ENCODE data around the gene RFTN1.
"Not testable (repeated sequence)": the region's sequence is repeated elsewhere in the genome, so short reads cannot be mapped to it uniquely, and the experiment has no call there.

RFTN1 gene

GRCh38 chr3:16313886-16314645 is 199.4 kb downstream of the RFTN1 start:
- in situ Hi-C loops (cut with MboI; ENCODE audit: low sequenced_read_pairs), result no loop called here

GRCh38 chr3:16311960-16312451 is 201.5 kb downstream of the RFTN1 start:
- in situ Hi-C loops (cut with MboI; ENCODE audit: low sequenced_read_pairs), result no loop called here

DNA sequence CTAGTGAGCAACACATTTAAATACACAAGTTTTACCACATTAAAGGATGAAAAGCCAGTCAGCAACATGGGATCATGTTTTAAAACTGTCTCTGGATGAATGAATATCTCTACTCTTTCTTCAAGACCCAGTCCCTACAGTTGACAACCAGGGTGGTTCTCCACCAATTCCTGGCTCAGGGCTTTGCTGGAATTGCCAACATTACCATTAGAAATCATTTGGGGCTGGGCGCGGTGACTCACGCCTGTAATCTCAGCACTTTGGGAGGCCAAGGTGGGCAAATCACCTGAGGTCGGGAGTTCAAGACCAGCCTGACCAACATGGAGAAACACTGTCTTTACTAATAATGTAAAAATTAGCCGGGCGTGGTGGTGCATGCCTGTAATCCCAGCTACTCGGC is 203.0 kb downstream of the RFTN1 start:
- in situ Hi-C loops (cut with MboI; ENCODE audit: low sequenced_read_pairs), result not testable (repeated sequence)

DNA sequence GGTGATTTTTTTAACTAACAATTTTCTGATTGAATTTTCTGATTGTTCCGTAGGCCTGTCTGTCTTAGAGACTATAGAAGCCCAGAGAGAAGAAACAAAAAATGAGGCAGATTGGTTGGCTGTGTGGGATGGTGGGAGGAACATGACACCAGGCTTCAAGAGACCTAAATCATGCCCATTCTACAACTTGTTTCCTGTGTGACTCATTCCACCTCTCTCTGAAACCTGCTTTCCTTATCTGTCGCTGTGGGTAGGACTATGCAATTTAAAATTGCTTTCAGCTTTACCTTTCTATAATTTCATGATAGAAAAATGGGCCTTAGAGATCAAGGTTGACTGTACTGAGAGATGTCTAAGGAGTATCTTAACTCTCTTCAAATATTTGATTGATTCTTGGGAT is 203.9 kb downstream of the RFTN1 start:
- in situ Hi-C loops (cut with MboI; ENCODE audit: low sequenced_read_pairs), result no loop called here

DNA sequence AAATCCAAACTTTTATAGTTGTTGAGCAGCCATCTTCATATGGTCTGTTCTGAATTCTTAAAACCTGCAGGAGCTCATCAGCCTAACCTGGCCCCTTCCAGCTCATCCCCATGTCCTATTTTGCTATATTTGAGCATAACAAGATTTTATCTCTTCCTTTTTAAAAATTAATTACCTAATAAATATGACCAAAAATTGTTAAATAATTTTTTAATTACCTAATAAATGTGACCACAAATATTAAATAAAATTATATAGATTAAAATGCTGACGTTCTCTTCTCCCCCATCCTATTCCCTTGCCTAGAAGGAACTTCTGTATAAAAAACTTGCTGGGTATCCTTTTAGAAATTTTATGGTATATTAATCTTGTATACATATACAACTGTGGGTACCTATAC is 204.8 kb downstream of the RFTN1 start:
- in situ Hi-C loops (cut with MboI; ENCODE audit: low sequenced_read_pairs), result no loop called here

- in situ Hi-C loops (cut with MboI; ENCODE audit: low sequenced_read_pairs), result no loop called here
Measured at GRCh38 chr3:16307832-16308531, 205.5 kb downstream of the RFTN1 start.

GRCh38 chr3:16305111-16305541 is 208.4 kb downstream of the RFTN1 start:
- in situ Hi-C loops (cut with MboI; ENCODE audit: low sequenced_read_pairs), result no loop called here

DNA sequence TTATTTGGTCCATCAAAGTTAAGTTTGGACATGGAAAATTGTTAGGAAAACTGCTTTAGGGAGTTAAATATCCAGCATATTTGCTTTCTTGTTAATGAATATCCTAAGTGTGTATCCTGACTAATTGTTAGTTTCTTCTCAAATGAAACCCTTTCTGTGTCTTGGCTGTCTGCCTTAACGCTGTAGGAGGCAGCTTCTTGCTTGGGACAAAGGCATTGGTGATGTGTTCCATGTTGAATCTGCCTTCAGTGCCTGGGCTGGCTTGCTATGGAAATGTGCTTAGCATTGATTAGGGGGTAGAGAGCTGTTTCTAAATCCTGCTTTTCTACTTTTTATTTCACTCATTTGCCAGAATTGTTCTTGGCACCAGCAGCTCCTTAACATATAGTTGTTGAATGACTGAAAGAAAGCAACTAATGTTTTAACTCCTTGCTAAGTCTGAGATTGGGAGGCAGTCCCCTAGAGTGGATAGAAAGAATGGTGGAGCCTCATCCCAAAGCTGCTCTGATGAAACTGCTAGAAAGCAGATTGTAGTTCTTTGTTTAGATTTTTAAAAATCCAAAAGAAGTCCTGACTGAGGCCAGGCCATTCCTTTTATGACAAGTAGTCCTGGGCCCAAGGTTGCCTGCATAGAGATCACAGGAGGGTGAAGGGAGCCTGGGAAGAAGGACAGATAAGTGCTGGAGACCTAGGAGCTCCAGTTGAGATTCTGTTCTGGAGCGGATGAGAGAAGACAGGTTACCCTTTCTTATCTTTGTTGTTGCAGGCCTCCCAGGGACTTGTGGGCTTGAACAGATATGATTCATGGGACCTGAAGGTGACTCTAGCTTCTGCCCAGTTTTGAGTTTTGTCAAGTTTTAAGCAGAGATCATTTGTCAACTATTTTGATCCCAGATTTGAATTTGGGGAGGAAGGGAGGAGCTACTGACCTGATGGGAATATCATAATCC is 209.2 kb downstream of the RFTN1 start:
- in situ Hi-C loops (cut with MboI; ENCODE audit: low sequenced_read_pairs), result no loop called here

DNA sequence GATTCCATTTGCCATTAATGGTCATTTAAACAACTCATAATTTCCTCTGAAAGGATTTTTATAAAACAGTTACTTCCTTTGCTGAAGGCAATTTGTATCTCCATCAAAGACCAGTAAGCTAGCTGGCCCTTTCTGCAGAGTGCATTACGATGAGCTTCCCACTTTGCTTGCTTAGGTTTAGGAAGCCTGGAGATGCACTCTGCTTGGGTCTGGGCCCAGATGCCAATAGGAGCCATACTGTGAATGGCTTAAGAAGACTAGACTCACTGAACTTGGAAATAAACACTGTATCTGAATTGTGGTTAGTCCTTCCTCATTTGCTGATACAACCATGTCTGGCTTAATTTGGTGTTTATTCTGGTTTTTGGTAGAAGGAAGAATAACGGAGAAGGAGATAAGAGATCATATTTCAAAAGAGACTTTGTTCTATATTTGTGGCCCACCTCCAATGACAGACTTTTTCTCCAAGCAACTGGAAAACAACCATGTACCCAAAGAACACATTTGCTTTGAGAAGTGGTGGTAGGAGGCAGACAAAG is 210.4 kb downstream of the RFTN1 start:
- in situ Hi-C loops (cut with MboI; ENCODE audit: low sequenced_read_pairs), result no loop called here

- in situ Hi-C loops (cut with MboI; ENCODE audit: low sequenced_read_pairs), result no loop called here
Measured at GRCh38 chr3:16302082-16302631, 211.3 kb downstream of the RFTN1 start.

DNA sequence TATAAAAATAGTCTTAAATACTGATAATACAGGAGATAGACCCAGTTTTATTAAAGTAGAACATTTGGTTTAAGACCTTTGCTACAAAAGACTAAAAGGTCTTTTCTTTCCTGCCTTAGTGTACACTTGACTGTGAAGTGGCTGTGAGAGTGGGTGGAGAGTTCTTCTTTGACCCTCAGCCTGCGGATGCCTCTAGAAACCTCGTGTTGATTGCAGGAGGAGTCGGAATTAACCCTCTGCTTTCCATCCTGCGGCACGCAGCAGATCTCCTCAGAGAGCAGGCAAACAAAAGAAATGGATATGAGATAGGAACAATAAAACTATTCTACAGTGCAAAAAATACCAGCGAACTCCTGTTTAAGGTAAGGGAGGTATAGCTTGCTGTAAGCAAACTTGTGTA is 212.0 kb downstream of the RFTN1 start:
- in situ Hi-C loops (cut with MboI; ENCODE audit: low sequenced_read_pairs), result no loop called here

GRCh38 chr3:16300881-16301359 is 212.6 kb downstream of the RFTN1 start:
- in situ Hi-C loops (cut with MboI; ENCODE audit: low sequenced_read_pairs), result no loop called here

DNA sequence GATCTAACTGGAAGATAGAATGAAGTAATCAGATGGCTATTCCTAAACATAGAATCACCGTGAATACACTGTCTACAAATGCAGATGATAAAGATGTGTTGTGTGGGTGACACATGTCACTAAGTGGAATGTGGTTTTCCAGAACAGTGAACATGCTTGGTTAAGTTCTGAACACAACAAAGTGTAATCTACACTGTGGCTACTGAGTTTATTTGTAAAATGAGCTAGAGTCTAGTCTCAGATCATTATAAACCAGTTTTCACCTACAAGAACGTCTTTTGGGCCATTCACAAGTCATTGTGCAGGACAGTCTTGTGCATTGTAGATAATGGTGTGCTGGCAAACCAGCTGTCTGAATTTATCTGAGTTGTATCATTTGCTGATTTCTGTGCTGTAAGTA is 213.2 kb downstream of the RFTN1 start:
- in situ Hi-C loops (cut with MboI; ENCODE audit: low sequenced_read_pairs), result no loop called here

- in situ Hi-C loops (cut with MboI; ENCODE audit: low sequenced_read_pairs), result loop anchor here (25.0 kb wide), 1 partner anchor 263 kb away; no protein-coding TSS in a partner anchor
Measured at GRCh38 chr3:16299746-16300145, 213.8 kb downstream of the RFTN1 start.

- in situ Hi-C loops (cut with MboI; ENCODE audit: low sequenced_read_pairs), result loop anchor here (25.0 kb wide), 1 partner anchor 263 kb away; no protein-coding TSS in a partner anchor
Measured at GRCh38 chr3:16298891-16299290, 214.6 kb downstream of the RFTN1 start.

DNA sequence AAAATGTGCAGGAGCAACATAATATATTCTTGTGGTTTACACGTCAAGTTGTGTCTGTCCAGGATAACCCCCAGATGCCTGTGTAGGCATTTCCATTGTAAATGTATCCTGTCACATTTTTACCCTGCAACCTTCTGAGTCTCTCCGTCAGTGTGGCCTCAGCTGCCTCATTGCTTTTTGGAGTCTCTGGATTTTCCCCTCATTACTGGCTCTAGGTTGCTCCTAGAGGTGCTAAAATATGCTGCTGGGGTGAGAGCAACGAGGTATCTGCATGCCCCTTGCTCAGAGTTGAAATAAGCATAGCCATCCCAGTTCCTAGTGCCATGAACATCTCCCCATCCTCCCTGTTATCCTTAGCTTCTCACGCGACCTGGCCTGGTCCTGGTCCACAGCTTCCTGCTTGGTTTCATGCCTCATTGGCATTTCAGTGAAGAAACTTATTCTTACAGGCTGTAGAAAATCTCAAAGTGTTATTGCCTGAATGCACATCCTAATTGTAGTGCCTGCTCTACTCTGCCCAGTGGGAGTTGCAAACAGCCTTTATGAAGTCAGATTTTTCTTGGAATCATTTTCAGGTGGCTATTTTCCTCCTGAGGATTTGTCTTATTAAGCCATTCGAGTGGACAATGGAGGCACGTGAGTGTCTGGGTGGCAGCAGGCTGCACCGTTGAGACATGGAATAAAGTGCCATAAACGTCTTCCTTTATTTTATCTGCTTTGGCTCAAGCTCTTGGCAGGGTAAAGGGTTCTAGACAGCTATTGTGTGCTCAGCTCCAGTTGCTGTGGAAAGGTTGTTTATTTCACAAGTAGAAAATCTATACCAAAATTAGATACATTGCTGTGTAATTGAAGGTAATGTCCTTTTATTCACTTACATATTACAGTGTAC is 215.3 kb downstream of the RFTN1 start:
- in situ Hi-C loops (cut with MboI; ENCODE audit: low sequenced_read_pairs), result loop anchor here (25.0 kb wide), 1 partner anchor 264 kb away; no protein-coding TSS in a partner anchor

DNA sequence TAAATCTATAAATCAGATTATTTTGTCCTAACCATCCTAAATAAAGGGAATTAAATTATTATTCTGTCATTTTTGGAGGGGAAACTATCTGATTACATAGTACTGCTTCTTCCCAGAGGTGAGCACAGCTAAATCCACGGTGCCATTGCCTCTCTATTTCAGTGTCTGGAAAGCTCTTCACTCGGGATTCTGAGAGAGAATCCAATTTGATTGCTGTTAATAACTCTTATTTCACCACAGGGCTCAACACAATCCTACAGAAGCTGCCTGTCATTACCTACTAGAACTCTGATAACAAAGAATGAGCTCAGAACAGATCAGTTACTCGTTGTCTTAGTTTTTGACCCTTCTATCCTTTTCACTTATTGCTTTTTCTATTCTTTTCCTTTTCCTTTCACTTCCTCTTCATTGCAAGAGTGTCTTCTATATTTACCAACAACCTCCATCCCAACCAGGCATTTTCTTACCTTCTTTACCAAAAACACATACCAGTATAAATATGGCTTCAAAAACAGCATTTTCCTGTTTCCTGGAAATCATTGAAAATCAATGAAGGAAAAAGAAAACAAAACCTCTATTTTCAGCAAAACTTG is 218.1 kb downstream of the RFTN1 start:
- in situ Hi-C loops (cut with MboI; ENCODE audit: low sequenced_read_pairs), result loop anchor here (25.0 kb wide), 1 partner anchor 267 kb away; no protein-coding TSS in a partner anchor

GRCh38 chr3:16294844-16295243 is 218.7 kb downstream of the RFTN1 start:
- in situ Hi-C loops (cut with MboI; ENCODE audit: low sequenced_read_pairs), result loop anchor here (25.0 kb wide), 1 partner anchor 267 kb away; no protein-coding TSS in a partner anchor

DNA sequence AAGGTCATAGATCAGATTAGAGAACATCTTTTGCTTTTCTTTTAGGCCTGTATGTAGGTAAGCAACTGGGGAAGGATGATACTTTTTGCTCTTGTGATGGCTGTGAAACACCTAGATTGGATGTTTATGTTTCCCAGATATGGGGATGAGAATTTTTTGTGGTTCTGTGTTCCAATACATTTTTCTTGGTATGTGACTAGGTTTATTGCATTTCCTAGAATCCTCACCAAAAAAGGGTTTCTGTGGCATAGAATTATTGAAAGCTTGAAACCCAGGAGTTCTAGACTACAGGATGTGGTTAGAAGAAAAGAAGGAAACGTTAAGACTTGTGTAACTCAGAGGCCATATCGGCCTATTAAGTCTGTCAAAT is 222.7 kb downstream of the RFTN1 start:
- in situ Hi-C loops (cut with MboI; ENCODE audit: low sequenced_read_pairs), result loop anchor here (25.0 kb wide), 1 partner anchor 271 kb away; no protein-coding TSS in a partner anchor

Measured in hTERT RPE-1 (cell line).